ENCODE results near the gene METTL1. TPM values are rescaled to one million over a fixed set of nuclear protein-coding genes. Genes with fewer than 3 reads are reported as not detected.
"Not testable (repeated sequence)": the region's sequence is repeated elsewhere in the genome, so short reads cannot be mapped to it uniquely, and the experiment has no call there.

Gene METTL1
- polyA plus RNA-seq, 3 donors: 28.6 to 31.8 (median 31.5) TPM

- no peak for DNase-seq (ENCODE audit: extremely low read depth in 1 of 11, low read depth in 9 of 11, low spot score in 4 of 11)
Observed at GRCh38 chr12:57775563-57776246, 3.8 kb upstream of the METTL1 start.

DNA sequence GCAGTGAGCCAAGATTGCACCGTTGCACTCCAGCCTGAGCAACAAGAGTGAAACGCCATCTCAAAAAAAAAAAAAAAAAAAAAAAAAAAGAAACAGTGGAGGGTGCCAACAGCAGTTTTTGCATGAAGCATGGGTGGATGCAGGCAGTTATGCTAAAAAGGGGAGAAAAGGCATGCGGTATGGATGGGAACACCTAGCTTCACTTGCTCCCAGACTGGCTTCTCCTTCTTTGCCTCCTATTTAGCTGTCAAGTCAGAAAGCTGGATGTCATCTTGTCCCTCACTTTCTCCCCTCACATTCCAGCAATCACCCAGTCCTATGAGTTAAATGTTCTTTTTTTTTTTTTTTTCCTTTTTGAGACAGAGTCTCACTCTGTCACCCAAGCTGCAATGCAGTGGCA lies 3.1 kb upstream of the METTL1 start:
- no peak for DNase-seq (ENCODE audit: extremely low read depth in 1 of 11, low read depth in 9 of 11, low spot score in 4 of 11)

DNA sequence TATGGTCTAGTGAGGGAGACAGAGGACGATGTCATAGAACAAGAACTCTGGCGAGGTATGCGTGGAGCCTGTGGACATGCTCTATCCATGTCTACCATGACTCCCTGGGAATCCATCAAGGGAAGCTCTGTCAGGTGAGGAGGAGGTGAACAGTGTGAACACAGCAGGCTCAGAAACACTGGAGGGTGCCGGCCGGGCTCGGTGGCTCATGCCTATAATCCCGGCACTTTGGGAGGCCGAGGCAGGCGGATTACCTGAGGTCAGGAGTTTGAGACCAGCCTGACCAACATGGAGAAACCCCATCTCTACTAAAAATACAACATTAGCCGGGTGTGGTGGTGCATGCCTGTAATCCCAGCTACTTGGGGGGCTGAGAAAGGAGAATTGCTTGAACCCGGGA lies 2.7 kb upstream of the METTL1 start:
- not testable (repeated sequence) for DNase-seq (ENCODE audit: extremely low read depth in 1 of 11, low read depth in 9 of 11, low spot score in 4 of 11)

DNA sequence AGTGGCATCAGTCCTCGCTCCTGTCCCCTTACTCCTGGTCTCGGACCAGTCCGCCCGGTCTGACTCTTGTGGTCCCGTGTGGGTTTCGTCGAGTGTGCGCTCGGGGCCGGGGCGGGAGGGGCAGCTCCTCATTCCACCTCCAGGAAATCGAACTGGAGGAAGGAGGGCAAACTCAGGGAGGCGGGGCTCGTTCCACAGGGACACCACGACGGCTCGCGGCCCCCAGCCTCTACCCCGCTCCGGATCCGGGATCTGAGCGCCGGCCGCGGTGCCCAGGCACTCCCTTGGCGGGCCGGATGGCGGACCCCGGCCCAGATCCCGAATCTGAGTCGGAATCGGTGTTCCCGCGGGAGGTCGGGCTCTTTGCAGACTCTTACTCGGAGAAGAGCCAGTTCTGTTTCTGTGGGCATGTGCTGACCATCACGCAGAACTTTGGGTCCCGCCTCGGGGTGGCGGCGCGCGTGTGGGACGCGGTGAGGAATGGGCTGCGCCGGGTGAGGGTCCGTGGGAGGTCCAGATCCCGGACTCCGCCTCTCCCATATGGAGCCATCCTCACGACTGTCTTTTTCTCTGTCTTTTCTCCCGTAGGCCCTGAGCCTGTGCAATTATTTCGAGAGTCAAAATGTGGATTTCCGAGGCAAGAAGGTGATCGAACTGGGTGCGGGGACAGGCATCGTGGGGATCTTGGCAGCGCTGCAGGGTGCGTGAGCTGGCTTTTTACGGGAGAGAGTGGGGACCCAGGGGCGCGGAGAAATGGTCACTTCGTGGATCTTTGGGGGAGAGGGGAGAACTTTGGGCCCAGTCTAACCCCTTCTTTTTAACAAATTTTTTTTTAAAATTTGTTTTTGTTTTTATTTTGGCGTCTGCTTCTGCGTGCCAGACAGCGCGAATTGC lies 771 bp upstream of the METTL1 start, which contains the start of gene EEF1AKMT3:
Gene EEF1AKMT3, plus strand, starts transcription at position 186 of the 894 bp plus-strand sequence. Its CDS starts 111 bp downstream, at position 297.
- peak in 1 of 11 donors; percentile 40 for DNase-seq (ENCODE audit: extremely low read depth in 1 of 11, low read depth in 9 of 11, low spot score in 4 of 11)

DNA sequence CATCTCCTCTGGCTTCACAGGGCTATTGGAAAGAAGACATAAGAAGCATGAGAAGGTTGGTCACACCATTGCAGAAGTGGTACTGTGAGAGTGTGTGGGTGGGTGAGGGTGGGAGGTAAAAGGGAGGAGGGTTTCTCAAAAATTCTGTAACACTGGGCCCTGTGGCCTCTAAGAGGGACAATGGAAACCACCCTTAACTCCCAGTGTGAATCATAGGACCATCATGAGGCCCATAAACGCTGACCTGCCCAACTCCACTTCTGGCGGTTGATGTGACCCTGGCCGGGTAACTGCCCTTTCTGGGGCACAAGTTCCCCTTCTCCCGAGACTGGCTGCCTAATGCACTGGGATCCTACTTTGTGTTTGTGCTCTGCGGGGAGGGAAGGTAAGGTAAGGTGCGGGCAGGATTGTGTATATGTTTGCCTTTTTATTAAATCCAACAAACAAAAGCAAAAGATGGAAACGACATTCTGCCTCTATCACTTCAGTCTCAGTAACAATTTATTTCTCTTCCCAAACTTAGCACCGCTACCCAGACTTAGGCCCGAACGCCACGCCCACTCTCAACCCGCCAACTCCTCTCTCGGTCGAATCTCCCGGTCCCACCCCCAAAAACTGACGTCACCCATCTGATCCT lies 551 bp downstream of the METTL1 start:
- DNase-seq (ENCODE audit: extremely low read depth in 1 of 11, low read depth in 9 of 11, low spot score in 4 of 11): peak in 8 of 11 donors; percentile 77 to 93 (median 88)

- no peak for DNase-seq (ENCODE audit: extremely low read depth in 1 of 11, low read depth in 9 of 11, low spot score in 4 of 11)
Observed at GRCh38 chr12:57770734-57771133, 1.2 kb downstream of the METTL1 start.

DNA sequence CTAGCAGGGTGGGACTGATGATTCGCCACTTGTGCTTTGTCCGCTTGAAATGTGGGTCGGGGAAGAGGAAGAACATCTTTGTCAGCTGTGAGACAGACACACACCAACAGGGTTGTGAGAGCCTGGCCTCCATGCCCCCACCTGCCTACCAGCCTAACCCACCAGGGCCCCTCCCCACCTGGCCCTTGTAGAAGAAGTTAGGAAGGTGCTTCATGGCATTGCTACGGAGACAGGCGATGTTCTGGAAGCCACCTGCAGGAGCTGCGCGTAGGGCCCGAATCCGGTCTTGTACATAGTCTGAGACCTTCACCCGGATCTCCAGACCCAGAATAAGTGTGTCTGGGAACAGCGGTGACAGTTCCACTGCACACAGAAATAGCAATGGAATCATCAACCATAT lies 2.3 kb downstream of the METTL1 start:
- DNase-seq (ENCODE audit: extremely low read depth in 1 of 11, low read depth in 9 of 11, low spot score in 4 of 11): no peak

DNA sequence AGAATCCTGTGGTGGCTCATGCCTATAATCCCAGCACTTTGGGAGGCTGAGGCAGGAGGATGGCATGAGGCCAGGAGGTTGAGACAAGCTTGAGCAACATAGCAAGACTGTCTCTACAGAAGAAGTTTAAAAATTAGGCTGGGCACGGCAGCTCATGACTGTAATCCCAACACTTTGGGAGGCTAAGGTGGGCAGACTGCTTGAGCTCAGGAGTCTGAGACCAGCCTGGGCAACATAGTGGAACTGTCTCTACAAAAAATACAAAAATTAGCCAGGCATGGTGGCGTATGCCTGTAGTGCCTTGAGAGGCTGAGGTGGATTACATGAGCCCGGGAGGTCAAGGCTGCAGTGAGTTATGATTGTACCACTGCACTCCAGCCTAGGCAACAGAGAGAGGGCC lies 4.0 kb downstream of the METTL1 start:
- DNase-seq (ENCODE audit: extremely low read depth in 1 of 11, low read depth in 9 of 11, low spot score in 4 of 11): no peak

GRCh38 chr12:57767305-57767698 lies 4.6 kb downstream of the METTL1 start:
- DNase-seq (ENCODE audit: extremely low read depth in 1 of 11, low read depth in 9 of 11, low spot score in 4 of 11): no peak

DNA sequence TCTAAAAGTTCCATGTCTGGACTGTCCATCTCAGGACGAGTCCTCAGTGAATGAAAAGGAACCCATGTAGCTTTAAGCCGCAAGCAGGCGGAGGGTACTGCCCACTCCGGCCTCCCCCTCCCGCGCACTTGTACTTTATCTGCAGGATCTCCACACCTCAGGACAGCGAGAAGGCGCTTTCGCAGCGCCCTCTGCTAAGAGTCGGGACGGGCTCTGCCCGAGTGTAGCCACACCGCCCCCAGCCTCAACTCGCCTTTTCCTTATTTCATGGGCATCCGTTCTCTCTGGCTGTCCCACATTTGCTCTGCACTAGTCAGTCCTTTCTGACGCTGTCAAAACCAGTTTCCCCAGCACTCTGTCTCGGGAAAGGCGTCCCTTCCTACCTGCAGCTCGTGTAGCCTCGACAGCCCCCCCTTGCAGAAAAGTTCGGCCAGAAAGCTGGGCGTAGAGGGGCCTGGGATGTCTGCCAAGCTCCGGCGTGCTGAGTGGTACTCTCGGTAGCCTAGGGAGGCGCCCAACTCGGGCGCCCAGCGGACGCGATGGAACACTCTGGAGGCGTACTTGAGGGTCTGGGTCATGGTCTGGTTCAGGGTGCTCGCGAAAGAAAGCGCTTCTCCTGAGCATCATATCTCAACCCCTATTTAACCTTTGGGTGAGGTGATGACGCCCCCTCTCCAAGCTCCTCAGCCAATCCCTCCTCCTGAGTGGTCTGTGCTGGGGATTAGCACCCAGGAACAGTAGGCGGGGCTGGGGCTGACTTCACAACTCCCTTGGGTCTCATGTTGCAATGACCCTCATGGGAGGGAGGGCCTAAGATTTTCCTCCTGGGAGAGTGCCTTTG lies 5.2 kb downstream of the METTL1 start, which contains the start of gene CYP27B1:
Gene CYP27B1, minus strand, starts transcription at position 615 of the 841 bp plus-strand sequence. Its CDS starts 37 bp downstream, at position 578.
- DNase-seq (ENCODE audit: extremely low read depth in 1 of 11, low read depth in 9 of 11, low spot score in 4 of 11): no peak

- no peak for DNase-seq (ENCODE audit: extremely low read depth in 1 of 11, low read depth in 9 of 11, low spot score in 4 of 11)
Observed at GRCh38 chr12:57765698-57766463, 6.0 kb downstream of the METTL1 start.

DNA sequence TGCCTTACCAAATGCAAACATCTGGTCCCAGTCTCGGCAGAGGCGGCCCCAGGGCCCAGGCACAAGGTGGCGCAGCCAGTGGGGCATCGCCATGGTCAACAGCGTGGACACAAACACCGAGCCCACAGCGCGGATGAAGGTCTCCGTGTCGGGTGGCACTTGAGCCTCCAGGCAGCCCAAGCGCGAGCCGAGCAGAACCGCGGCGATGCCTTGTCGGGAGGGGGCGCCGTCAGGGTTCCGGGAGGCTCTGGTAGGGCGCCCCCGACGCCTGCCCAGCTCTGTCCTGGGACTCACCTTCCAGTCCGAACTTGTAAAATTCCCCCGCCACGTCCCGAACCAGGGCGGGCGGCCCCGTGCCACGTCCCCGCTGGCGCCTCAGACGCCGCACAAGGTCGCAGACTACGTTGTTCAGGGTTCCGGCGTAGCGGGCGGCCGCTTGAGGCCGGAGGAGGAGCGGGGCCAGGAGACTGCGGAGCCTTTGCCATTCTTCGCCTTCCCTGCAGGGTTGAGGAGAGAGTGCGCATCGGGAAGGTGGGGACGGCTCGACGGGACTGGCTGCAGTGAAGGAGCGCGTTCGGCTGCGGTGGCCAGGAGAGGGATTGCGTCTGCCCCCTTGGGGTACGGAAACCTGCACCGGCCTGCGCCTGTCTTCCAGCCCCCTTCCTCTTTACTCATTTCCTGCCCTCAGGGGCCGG lies 6.8 kb downstream of the METTL1 start:
- DNase-seq (ENCODE audit: extremely low read depth in 1 of 11, low read depth in 9 of 11, low spot score in 4 of 11): no peak

- no peak for DNase-seq (ENCODE audit: extremely low read depth in 1 of 11, low read depth in 9 of 11, low spot score in 4 of 11)
Observed at GRCh38 chr12:57764662-57765002, 7.3 kb downstream of the METTL1 start.

- DNase-seq (ENCODE audit: extremely low read depth in 1 of 11, low read depth in 9 of 11, low spot score in 4 of 11): no peak
Observed at GRCh38 chr12:57763881-57764661, 7.8 kb downstream of the METTL1 start.

GRCh38 chr12:57762463-57762862 lies 9.4 kb downstream of the METTL1 start:
- no peak for DNase-seq (ENCODE audit: extremely low read depth in 1 of 11, low read depth in 9 of 11, low spot score in 4 of 11)

- DNase-seq (ENCODE audit: extremely low read depth in 1 of 11, low read depth in 9 of 11, low spot score in 4 of 11): no peak
Observed at GRCh38 chr12:57761391-57761998, 10.4 kb downstream of the METTL1 start.
